GM21786 (cell line): ENCODE results near the gene PDZD11.
"Not testable (repeated sequence)": the region's sequence is repeated elsewhere in the genome, so short reads cannot be mapped to it uniquely, and the experiment has no call there.

ENCODE experiments used
- ATAC-seq: cut with Tn5 transposase; IDR thresholded peaks from one replicate; pipeline ENCODE4 v1.9.1; 2021; ENCODE audit not compliant: unreplicated experiment

The PDZD11 gene

GRCh38 chrX:70289793-70290770, at the start of gene PDZD11, which contains the start of gene KIF4A:
Gene PDZD11 (minus strand): TSS chrX:70289927. CDS start chrX:70289341, 586 bp downstream.
Gene KIF4A (plus strand): TSS chrX:70290104. CDS start chrX:70290459, 355 bp downstream.
- ATAC-seq = peak; percentile 92

GRCh38 chrX:70338290-70338689, 48.6 kb upstream of the PDZD11 start:
- no peak for ATAC-seq

GRCh38 chrX:70336767-70337166, 47.0 kb upstream of the PDZD11 start:
- peak; percentile 100 for ATAC-seq

GRCh38 chrX:70332600-70332999, 42.9 kb upstream of the PDZD11 start:
- no peak for ATAC-seq

- no peak for ATAC-seq
Observed at GRCh38 chrX:70331161-70331560, 41.4 kb upstream of the PDZD11 start.

GRCh38 chrX:70324326-70324725, 34.6 kb upstream of the PDZD11 start:
- ATAC-seq = no peak

GRCh38 chrX:70323628-70324027, 33.9 kb upstream of the PDZD11 start:
- ATAC-seq = not testable (repeated sequence)

GRCh38 chrX:70322784-70323183, 33.1 kb upstream of the PDZD11 start:
- no peak for ATAC-seq

GRCh38 chrX:70313503-70313902, 23.8 kb upstream of the PDZD11 start:
- ATAC-seq = no peak

- no peak for ATAC-seq
Observed at GRCh38 chrX:70301716-70302115, 12.0 kb upstream of the PDZD11 start.

GRCh38 chrX:70293621-70294020, 3.9 kb upstream of the PDZD11 start:
- ATAC-seq = no peak

GRCh38 chrX:70292788-70293187, 3.1 kb upstream of the PDZD11 start:
- no peak for ATAC-seq

GRCh38 chrX:70289168-70289792, 447 bp downstream of the PDZD11 start:
- ATAC-seq = no peak

GRCh38 chrX:70281951-70282350, 7.8 kb downstream of the PDZD11 start, which contains the start of gene RAB41:
Gene RAB41 (plus strand): TSS chrX:70282172. CDS start chrX:70282218, 46 bp downstream.
- ATAC-seq = no peak

- no peak for ATAC-seq
Observed at GRCh38 chrX:70280573-70280972, 9.2 kb downstream of the PDZD11 start.

GRCh38 chrX:70279081-70279480, 10.6 kb downstream of the PDZD11 start:
- ATAC-seq = no peak

- ATAC-seq = not testable (repeated sequence)
Observed at GRCh38 chrX:70274029-70274428, 15.7 kb downstream of the PDZD11 start.

- no peak for ATAC-seq
Observed at GRCh38 chrX:70268034-70268433, 21.7 kb downstream of the PDZD11 start, which contains the start of gene ARR3. Gene ARR3 (plus strand): TSS chrX:70268334. CDS start chrX:70269386, 1,052 bp downstream.

GRCh38 chrX:70264784-70265183, 24.9 kb downstream of the PDZD11 start:
- ATAC-seq = no peak

GRCh38 chrX:70262952-70263567, 26.7 kb downstream of the PDZD11 start:
- ATAC-seq = peak; percentile 84

- no peak for ATAC-seq
Observed at GRCh38 chrX:70260104-70260503, 29.6 kb downstream of the PDZD11 start, which contains the start of gene P2RY4. Gene P2RY4 (minus strand): TSS chrX:70260204. CDS start chrX:70259624, 580 bp downstream.
